LNCaP clone FGC (cell line): ENCODE measurements around the gene PIEZO1.

Experiments
- DNase-seq: peaks from one replicate; pipeline ENCODE4 v3.0.0-alpha.2; 2011; ENCODE audit warnings: low read depth
- H3K4me3 ChIP-seq: 2 replicates; pipeline ENCODE4 v1.5.1; 2011; ENCODE audit warnings: mild to moderate bottlenecking, low read depth, low read length, control low read depth
- TF ChIP-seq, protein P1 (sequence below): IDR thresholded peaks from 2 replicates; pipeline ENCODE4 v1.5.1; 2012; ENCODE audit warnings: mild to moderate bottlenecking; ENCODE audit not compliant: control insufficient read depth, insufficient read depth; ENCODE audit errors: extremely low read depth

Gene PIEZO1

DNA sequence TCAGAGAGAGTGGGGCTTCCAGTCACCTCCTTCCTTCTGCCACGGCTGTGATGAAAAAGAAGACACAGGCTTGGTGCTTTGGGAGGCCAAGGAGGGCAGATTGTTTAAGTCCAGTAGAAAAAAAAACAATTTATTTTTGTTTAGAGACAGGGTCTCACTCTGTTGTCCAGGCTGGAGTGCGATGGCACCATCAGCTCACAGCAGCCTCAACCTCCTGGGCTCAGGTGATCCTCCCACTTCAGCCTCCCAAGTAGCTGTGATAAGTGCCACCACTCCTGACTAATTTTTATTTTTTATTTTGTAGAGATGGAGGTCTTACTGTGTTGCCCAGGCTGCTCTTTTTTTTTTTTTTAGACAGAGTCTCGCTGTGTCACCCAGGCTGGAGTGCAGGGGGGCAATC is 119.5 kb downstream of the PIEZO1 start:
- no peak overlapping the region for H3K4me3 ChIP-seq
- TF ChIP-seq, protein P1, sequence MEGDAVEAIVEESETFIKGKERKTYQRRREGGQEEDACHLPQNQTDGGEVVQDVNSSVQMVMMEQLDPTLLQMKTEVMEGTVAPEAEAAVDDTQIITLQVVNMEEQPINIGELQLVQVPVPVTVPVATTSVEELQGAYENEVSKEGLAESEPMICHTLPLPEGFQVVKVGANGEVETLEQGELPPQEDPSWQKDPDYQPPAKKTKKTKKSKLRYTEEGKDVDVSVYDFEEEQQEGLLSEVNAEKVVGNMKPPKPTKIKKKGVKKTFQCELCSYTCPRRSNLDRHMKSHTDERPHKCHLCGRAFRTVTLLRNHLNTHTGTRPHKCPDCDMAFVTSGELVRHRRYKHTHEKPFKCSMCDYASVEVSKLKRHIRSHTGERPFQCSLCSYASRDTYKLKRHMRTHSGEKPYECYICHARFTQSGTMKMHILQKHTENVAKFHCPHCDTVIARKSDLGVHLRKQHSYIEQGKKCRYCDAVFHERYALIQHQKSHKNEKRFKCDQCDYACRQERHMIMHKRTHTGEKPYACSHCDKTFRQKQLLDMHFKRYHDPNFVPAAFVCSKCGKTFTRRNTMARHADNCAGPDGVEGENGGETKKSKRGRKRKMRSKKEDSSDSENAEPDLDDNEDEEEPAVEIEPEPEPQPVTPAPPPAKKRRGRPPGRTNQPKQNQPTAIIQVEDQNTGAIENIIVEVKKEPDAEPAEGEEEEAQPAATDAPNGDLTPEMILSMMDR: no peak
- no peak for DNase-seq
